Transverse colon (tissue), 4 donors: ENCODE measurements around the gene IGSF3. TPM values are rescaled to one million over a fixed set of nuclear protein-coding genes. Genes with fewer than 3 reads are reported as not detected.
"Not testable (repeated sequence)": the region's sequence is repeated elsewhere in the genome, so short reads cannot be mapped to it uniquely, and the experiment has no call there.

Experiments used
- DNase-seq: peaks from one replicate; pipeline ENCODE4 v3.0.0-alpha.2; 2019
- H3K27ac ChIP-seq, 4 donors: fragments of 200-600 bp; sonication (generic); 2 replicates each; pipeline ENCODE4 v1.5.1; 2016 to 2018; ENCODE audit warnings: inconsistent platforms in 4 of 4
- H3K27me3 ChIP-seq: fragments of 200-600 bp; sonication (generic); 2 replicates; pipeline ENCODE4 v1.5.1; 2017; ENCODE audit warnings: inconsistent platforms
- H3K36me3 ChIP-seq, 4 donors: fragments of 200-600 bp; sonication (generic); 2 replicates each; pipeline ENCODE4 v1.5.1; 2017 to 2019; ENCODE audit warnings: inconsistent platforms in 4 of 4
- H3K4me1 ChIP-seq, 4 donors: fragments of 200-600 bp; sonication (generic); 2 replicates each; pipeline ENCODE4 v1.5.1; 2017 to 2020; ENCODE audit warnings: inconsistent platforms in 4 of 4
- H3K4me3 ChIP-seq, 4 donors: fragments of 200-600 bp; sonication (generic); 1 replicate in 1 of 4; 2 replicates in 3 of 4; pipeline versions ENCODE4 v1.5.1 to v1.6.1; 2017 to 2019; ENCODE audit warnings: inconsistent platforms in 4 of 4
- H3K9me3 ChIP-seq, 2 donors: fragments of 200-600 bp; sonication (generic); 2 replicates each; pipeline ENCODE4 v1.5.1; 2017 to 2019; ENCODE audit warnings: inconsistent platforms in 2 of 2
- CTCF ChIP-seq, 5 experiments: fragments of 200-600 bp in 3 of 5; fragments of 450-650 bp in 2 of 5; sonication (generic) in 3 of 5; IDR thresholded peaks; 1 replicate in 2 of 5; 2 replicates in 3 of 5; pipeline ENCODE4 v1.5.1; 2016 to 2017; ENCODE audit warnings: antibody characterized with exemption in 5 of 5, inconsistent platforms in 3 of 5, mild to moderate bottlenecking in 2 of 5, moderate library complexity in 1 of 5
- EP300 ChIP-seq: sonication (generic); formaldehyde crosslinking; IDR thresholded peaks from one replicate; pipeline ENCODE4 v1.6.1; 2017; ENCODE audit warnings: antibody characterized with exemption, low read depth
- POLR2A ChIP-seq: fragments of 450-650 bp; IDR thresholded peaks from one replicate; pipeline ENCODE4 v1.6.1; 2016; ENCODE audit warnings: antibody characterized with exemption, mild to moderate bottlenecking, moderate library complexity
- POLR2AphosphoS5 ChIP-seq, 3 donors: sonication (generic); formaldehyde crosslinking; IDR thresholded peaks; one replicate each; pipeline ENCODE4 v1.6.1; 2016; ENCODE audit warnings: antibody characterized with exemption in 3 of 3
- WGBS, 2 donors: methylation state at CpG; one replicate each; pipeline ENCODE4 v1.1.5; 2018; ENCODE audit warnings: low coverage in 1 of 2; 5-methylcytosine and 5-hydroxymethylcytosine counted together
- in situ Hi-C, 4 donors: fragments of 200-750 bp; cut with MboI; loops; one replicate each; pipeline versions ENCODE4 v1.15.0 to v1.15.1; 2017; ENCODE audit warnings: low sequenced_read_pairs in 3 of 4, low pct_ligation_motif_present in 1 of 4, low pct_unique_long_range_greater_than_20kb in 1 of 4
- intact Hi-C: fragments of 100-400 bp; cut with DNase I; formaldehyde crosslinking; loops from one replicate; pipeline ENCODE4 v1.15.1; 2023; ENCODE audit warnings: low total_unique reads
- total RNA-seq, 4 donors: library from RNA; depleted of rRNA; stranded (reverse); fragments of >200 nt; gene quantifications; one replicate each; pipeline ENCODE4 v1.1.0, GENCODE V29; 2016

IGSF3 gene
- total RNA-seq, 4 donors from 2014 or later = 36.7 to 75.8 (median 56.9) TPM

- no peaks in the 10 kb centered on the region for H3K36me3 ChIP-seq
- in situ Hi-C loops (no loop called here), intact Hi-C loops (no loop called here)
- no peak for TF ChIP-seq POLR2AphosphoS5 (IDR thresholded peaks at IDR 0.05)
- no peak for TF ChIP-seq EP300
- TF ChIP-seq POLR2A = no peak
- TF ChIP-seq CTCF (IDR thresholded peaks at IDR 0.05) = no peak
- H3K4me3 ChIP-seq = no peak overlapping the region
- no peak overlapping the region for H3K27ac ChIP-seq
- H3K9me3 ChIP-seq = no peaks in the 10 kb centered on the region
- peaks cover 6% of the 10 kb centered on the region for H3K27me3 ChIP-seq
- 68 to 100% methylated on average over 1 to 2 of the region's 2 CpGs for WGBS, 2 donors
- peaks cover 0 to 43% (median 28%) of the 10 kb centered on the region in 4 donors for H3K4me1 ChIP-seq
- no peak for DNase-seq
These were observed 3.7 kb downstream of the IGSF3 start for GRCh38 chr1:116663821-116664220.

- Histone ChIP-seq H3K27me3 (peaks cover 6% of the 10 kb centered on the region), H3K4me1 (peaks cover 0 to 32% (median 22%) of the 10 kb centered on the region in 4 donors), H3K36me3 (no peaks in the 10 kb centered on the region), H3K4me3 (no peak overlapping the region), H3K27ac (no peak overlapping the region), H3K9me3 (no peaks in the 10 kb centered on the region)
- intact Hi-C loops (no loop called here), in situ Hi-C loops (no loop called here)
- DNase-seq = no peak
- no peak for TF ChIP-seq POLR2A
- TF ChIP-seq EP300 = no peak
- no peak for TF ChIP-seq POLR2AphosphoS5 (IDR thresholded peaks at IDR 0.05)
- no peak for TF ChIP-seq CTCF (IDR thresholded peaks at IDR 0.05)
- 85% methylated on average over 1 of the region's 1 CpG; no CpG with 5 or more reads in 1 of the 2 donors for WGBS, 2 donors
These were observed 5.9 kb downstream of the IGSF3 start for GRCh38 chr1:116661633-116662032.

- H3K4me1 ChIP-seq, in situ Hi-C loops, H3K27ac ChIP-seq, intact Hi-C loops, H3K36me3 ChIP-seq, H3K9me3 ChIP-seq, H3K27me3 ChIP-seq, H3K4me3 ChIP-seq, DNase-seq: not testable (repeated sequence)
- WGBS, 2 donors = 82 to 100% methylated on average over 1 to 5 of the region's 5 CpGs
These were observed 8.9 kb downstream of the IGSF3 start for GRCh38 chr1:116658645-116659044.

GRCh38 chr1:116657836-116658235 is 9.7 kb downstream of the IGSF3 start:
- H3K27ac ChIP-seq, DNase-seq, H3K27me3 ChIP-seq, H3K9me3 ChIP-seq, H3K4me1 ChIP-seq, intact Hi-C loops, in situ Hi-C loops, H3K4me3 ChIP-seq, H3K36me3 ChIP-seq: not testable (repeated sequence)
- 79 to 82% methylated on average over 6 of the region's 6 CpGs for WGBS, 2 donors

GRCh38 chr1:116654351-116654750 is 13.2 kb downstream of the IGSF3 start:
- Histone ChIP-seq H3K9me3 (no peaks in the 10 kb centered on the region), H3K27ac (no peak overlapping the region), H3K27me3 (no peaks in the 10 kb centered on the region), H3K36me3 (no peaks in the 10 kb centered on the region), H3K4me3 (no peak overlapping the region), H3K4me1 (no peaks in the 10 kb centered on the region)
- in situ Hi-C loops (no loop called here), intact Hi-C loops (no loop called here)
- TF ChIP-seq POLR2AphosphoS5 (IDR thresholded peaks at IDR 0.05) (no peak), POLR2A (no peak), CTCF (IDR thresholded peaks at IDR 0.05) (no peak), EP300 (no peak)
- no peak for DNase-seq
- WGBS, 2 donors = 83 to 100% methylated on average over 1 to 4 of the region's 4 CpGs

- H3K4me1 ChIP-seq = peaks cover 0 to 14% (median 1%) of the 10 kb centered on the region in 4 donors
- H3K27me3 ChIP-seq, intact Hi-C loops, H3K36me3 ChIP-seq, H3K27ac ChIP-seq, H3K9me3 ChIP-seq, in situ Hi-C loops, DNase-seq, H3K4me3 ChIP-seq: not testable (repeated sequence)
- 92 to 100% methylated on average over 2 of the region's 2 CpGs for WGBS, 2 donors
These were observed 14.9 kb downstream of the IGSF3 start for GRCh38 chr1:116652598-116652997.

- WGBS, 2 donors = 83% methylated on average over 3 of the region's 3 CpGs; no CpG with 5 or more reads in 1 of the 2 donors
These were observed 16.8 kb downstream of the IGSF3 start for GRCh38 chr1:116650781-116651180.

GRCh38 chr1:116649041-116649440 is 18.5 kb downstream of the IGSF3 start:
- H3K4me3 ChIP-seq, DNase-seq, in situ Hi-C loops, H3K27me3 ChIP-seq, H3K36me3 ChIP-seq, intact Hi-C loops, H3K9me3 ChIP-seq, H3K27ac ChIP-seq: not testable (repeated sequence)
- H3K4me1 ChIP-seq = peaks cover 5 to 29% (median 12%) of the 10 kb centered on the region in 4 donors
- 93 to 100% methylated on average over 1 to 5 of the region's 5 CpGs for WGBS, 2 donors

More at GRCh38 chr1:116650781-116651180, 16.8 kb downstream of the IGSF3 start:
- H3K9me3 ChIP-seq, DNase-seq, intact Hi-C loops, H3K36me3 ChIP-seq, H3K27ac ChIP-seq, H3K4me3 ChIP-seq, H3K27me3 ChIP-seq, in situ Hi-C loops: not testable (repeated sequence)
- peaks cover 5 to 29% (median 12%) of the 10 kb centered on the region in 4 donors for H3K4me1 ChIP-seq
